ENCODE results near the gene C19orf38.

DNA sequence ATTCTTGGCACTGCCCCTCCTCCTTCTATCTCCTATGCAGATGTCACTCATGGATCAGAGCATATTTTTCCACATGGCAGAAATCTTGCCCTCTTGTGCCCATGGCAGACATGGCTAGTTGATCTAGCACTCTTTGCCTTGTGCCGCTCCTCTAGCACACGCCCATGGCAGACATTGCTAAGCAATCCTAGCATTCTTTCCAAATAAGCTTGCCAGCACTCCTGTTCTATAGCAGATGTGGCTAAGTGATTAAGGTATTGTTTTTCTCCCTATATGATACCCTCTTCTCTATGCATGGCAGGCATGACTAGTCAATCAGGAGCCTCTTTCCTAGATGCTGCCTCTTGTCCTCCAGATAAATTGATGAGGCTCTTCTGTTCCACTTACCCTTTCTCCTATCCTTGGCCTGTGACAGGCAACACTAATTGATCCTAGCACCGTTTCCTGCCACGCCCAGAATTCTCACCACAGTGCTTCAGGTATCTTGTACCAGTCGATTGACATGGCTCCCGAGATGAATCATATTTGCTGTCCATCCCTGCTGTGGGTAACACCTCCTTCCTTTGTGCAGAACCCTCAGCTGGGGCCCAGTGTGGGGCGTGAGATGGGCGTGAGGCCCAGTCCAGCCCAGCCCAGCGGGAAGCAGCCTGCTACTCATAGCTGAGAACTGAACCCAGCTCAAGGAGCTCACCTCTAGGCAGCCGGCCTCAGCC is 39.1 kb upstream of the C19orf38 start:
- TF ChIP-seq POLR2A (IDR thresholded peaks at IDR 0.05) = no peak
- TF ChIP-seq, protein P1, sequence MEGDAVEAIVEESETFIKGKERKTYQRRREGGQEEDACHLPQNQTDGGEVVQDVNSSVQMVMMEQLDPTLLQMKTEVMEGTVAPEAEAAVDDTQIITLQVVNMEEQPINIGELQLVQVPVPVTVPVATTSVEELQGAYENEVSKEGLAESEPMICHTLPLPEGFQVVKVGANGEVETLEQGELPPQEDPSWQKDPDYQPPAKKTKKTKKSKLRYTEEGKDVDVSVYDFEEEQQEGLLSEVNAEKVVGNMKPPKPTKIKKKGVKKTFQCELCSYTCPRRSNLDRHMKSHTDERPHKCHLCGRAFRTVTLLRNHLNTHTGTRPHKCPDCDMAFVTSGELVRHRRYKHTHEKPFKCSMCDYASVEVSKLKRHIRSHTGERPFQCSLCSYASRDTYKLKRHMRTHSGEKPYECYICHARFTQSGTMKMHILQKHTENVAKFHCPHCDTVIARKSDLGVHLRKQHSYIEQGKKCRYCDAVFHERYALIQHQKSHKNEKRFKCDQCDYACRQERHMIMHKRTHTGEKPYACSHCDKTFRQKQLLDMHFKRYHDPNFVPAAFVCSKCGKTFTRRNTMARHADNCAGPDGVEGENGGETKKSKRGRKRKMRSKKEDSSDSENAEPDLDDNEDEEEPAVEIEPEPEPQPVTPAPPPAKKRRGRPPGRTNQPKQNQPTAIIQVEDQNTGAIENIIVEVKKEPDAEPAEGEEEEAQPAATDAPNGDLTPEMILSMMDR (IDR thresholded peaks at IDR 0.05) = no peak

All from Peyer's patch (tissue), 4 donors.